Mammary epithelial cell (primary cell): ENCODE measurements around the gene FBXO41.

ENCODE experiments used
- CTCF ChIP-seq, 2 donors: IDR thresholded peaks in 1 of 2; conservative IDR thresholded peaks in 1 of 2; 2 replicates each; pipeline ENCODE4 v1.5.1; 2011 to 2012; ENCODE audit warnings: inconsistent platforms in 2 of 2, low read length in 2 of 2, mild to moderate bottlenecking in 2 of 2, control low read depth in 1 of 2, low read depth in 1 of 2; ENCODE audit not compliant: insufficient read depth in 1 of 2; ENCODE audit errors: extremely low read depth in 1 of 2
- EZH2 ChIP-seq: IDR thresholded peaks from 2 replicates; pipeline ENCODE4 v1.6.1; 2012; ENCODE audit warnings: low read length, inconsistent platforms, borderline replicate concordance

GRCh38 chr2:73266061-73266901 lies 18.0 kb downstream of the FBXO41 start:
- TF ChIP-seq CTCF (conservative IDR thresholded peaks at IDR 0.05 in 1 of 2, IDR thresholded peaks at IDR 0.05 in 1 of 2; ENCODE audit: extremely low read depth in 1 of 2, insufficient read depth in 1 of 2, low read depth in 1 of 2, low read length in 2 of 2) (no peak), EZH2 (no peak)
